IMR-90 (cell line): ENCODE measurements around the gene ARPP21.

Experiments used
- CTCF ChIP-seq: conservative IDR thresholded peaks from 2 replicates; pipeline ENCODE4 v1.5.1; 2012; ENCODE audit warnings: mild to moderate bottlenecking, low read depth, low read length, improper control_type of control experiment
- POLR2A ChIP-seq: IDR thresholded peaks from 2 replicates; pipeline ENCODE4 v1.6.1; 2012; ENCODE audit warnings: mild to moderate bottlenecking, low read depth, low read length
- RCOR1 ChIP-seq: IDR thresholded peaks from 2 replicates; pipeline ENCODE4 v1.6.1; 2012; ENCODE audit warnings: mild to moderate bottlenecking, low read length, improper control_type of control experiment; ENCODE audit not compliant: insufficient replicate concordance
- RFX5 ChIP-seq: IDR thresholded peaks from 2 replicates; pipeline ENCODE4 v1.8.0; 2012; ENCODE audit warnings: low read depth, mild to moderate bottlenecking, low read length, moderate library complexity
- TF ChIP-seq, protein P1 (sequence below): fragments of 150-350 bp; IDR thresholded peaks from 2 replicates; pipeline ENCODE4 v1.6.1; 2016; ENCODE audit warnings: low read depth, mild to moderate bottlenecking, low read length, moderate library complexity, borderline replicate concordance

- no peak for TF ChIP-seq CTCF
- TF ChIP-seq, protein P1, sequence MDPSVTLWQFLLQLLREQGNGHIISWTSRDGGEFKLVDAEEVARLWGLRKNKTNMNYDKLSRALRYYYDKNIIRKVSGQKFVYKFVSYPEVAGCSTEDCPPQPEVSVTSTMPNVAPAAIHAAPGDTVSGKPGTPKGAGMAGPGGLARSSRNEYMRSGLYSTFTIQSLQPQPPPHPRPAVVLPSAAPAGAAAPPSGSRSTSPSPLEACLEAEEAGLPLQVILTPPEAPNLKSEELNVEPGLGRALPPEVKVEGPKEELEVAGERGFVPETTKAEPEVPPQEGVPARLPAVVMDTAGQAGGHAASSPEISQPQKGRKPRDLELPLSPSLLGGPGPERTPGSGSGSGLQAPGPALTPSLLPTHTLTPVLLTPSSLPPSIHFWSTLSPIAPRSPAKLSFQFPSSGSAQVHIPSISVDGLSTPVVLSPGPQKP: no peak
- no peak for TF ChIP-seq POLR2A
- no peak for TF ChIP-seq RCOR1
- TF ChIP-seq RFX5: no peak
Measured at GRCh38 chr3:35773417-35773816, 134.1 kb downstream of the ARPP21 start.
